Glomerular endothelial cell (primary cell): Measurements from ENCODE around the gene CCDC50. TPM values are rescaled to one million over a fixed set of nuclear protein-coding genes. Genes with fewer than 3 reads are reported as not detected.
A peak's percentile ranks its signal among the peaks of the same experiment; 100 is the strongest.

Source experiments
- DNase-seq: peaks from one replicate; pipeline ENCODE4 v3.0.0-alpha.2; 2011; ENCODE audit warnings: low read depth, low spot score; ENCODE audit errors: extremely low read depth
- total RNA-seq: library from RNA; depleted of rRNA; stranded (reverse); fragments of >200 nt; gene quantifications from 2 replicates; pipeline ENCODE4 v1.2.3, GENCODE V29; 2015

The CCDC50 gene
- total RNA-seq, 1 donor from 2014 or later: 144 TPM

GRCh38 chr3:191376516-191377141 lies 47.4 kb downstream of the CCDC50 start:
- DNase-seq: peak; percentile 74

- DNase-seq: no peak
These were observed 49.1 kb downstream of the CCDC50 start for GRCh38 chr3:191378142-191378812.

DNA sequence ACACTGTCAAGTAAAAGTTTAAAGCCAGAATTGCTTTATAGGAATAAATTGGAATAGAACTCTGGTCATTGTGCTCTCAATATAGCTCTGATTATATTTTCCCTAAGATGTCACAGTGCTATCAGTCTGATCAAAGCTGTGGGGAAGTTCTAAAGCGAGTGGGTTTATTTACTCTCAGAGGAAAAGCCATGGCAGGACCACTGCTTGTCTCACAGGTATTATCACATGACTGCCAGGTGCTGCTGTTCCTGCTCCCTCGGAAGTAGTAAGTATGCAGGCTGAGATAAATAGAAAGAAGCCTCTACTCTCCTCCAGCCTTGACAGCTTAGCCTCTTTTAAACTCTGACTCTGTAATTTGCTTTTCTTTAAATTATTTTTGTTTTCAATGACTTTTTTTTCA lies 50.3 kb downstream of the CCDC50 start:
- DNase-seq: no peak

- DNase-seq: no peak
These were observed 50.8 kb downstream of the CCDC50 start for GRCh38 chr3:191380001-191380400.

GRCh38 chr3:191381303-191381702 lies 52.1 kb downstream of the CCDC50 start:
- DNase-seq: no peak

DNA sequence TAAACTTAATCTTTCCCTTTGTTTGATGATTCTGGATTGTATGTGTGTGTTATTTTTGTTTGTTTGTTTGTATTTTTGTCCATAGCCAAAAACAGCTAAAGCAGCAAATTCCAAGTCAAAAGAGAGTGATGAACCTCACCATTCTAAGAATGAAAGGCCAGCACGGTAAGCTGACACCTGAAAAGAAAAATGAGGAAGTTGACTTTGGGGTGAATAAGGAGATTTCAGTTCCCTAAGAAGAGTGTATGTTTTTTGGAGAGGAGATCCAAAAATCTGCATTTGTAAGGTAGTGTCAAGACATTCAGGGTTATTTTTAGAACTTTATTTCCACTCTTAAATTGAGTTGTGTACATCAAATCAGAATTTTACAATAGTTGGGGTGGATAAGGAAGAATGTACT lies 53.5 kb downstream of the CCDC50 start:
- DNase-seq: no peak

DNA sequence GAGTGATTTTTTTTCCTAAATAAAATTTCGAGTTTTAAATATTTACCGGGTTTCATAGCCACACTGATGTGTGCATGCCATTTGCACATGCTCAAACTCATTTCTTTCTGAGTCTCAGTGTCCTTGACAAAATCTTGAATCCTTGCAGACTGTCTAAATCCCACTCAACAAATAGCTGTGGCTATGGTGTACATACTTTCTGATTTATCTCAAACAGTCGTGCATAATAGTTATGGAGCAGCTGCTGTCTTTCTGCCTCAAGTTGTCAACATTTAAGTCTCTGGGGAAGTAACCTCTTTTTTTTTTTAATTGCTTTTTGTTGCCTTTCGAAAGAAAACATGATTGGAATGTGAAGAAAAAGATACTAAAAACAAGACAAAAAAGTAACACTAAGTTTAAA lies 53.9 kb downstream of the CCDC50 start:
- DNase-seq: no peak

GRCh38 chr3:191385101-191385500 lies 55.9 kb downstream of the CCDC50 start:
- DNase-seq: no peak

GRCh38 chr3:191387441-191388077 lies 58.4 kb downstream of the CCDC50 start:
- no peak for DNase-seq

- DNase-seq: no peak
These were observed 59.6 kb downstream of the CCDC50 start for GRCh38 chr3:191388823-191389222.

DNA sequence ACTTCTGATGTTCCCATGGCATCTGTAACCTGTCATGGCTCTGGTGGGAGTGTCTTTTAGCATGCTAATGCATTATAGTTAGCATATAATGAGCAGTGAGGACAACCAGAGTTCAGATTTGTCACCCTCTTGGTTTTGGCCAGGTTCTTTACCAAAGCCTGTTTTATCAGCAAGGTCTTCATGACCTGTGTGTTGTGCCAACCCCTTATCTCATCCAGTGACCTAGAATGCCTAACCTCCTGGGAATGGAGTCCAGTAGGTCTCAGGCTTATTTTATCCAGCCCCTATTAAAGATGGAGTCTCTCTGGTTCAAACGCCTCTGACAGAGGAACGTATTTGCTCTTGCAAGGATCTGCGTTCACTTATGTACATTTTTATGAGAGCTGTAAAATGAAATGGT lies 61.4 kb downstream of the CCDC50 start:
- DNase-seq: no peak

- no peak for DNase-seq
These were observed 62.9 kb downstream of the CCDC50 start for GRCh38 chr3:191391861-191392808.

DNA sequence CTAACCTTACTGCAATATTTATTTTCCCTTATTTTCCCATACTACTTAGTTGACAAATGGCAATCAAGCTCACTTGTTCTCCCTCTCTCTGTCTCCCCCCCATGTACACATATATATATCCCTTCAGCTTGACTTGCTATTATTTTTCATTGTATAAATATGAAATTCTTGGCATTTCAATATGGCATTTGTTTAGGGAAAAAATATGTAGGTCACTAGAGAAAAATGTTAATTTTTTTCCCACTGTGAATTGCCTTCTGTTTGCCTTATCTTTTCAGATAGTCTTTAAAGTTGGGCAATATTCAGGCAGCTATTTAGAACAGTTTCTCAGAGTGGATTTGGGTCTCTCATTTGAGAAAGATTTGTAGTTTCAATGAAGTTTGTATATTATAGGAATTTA lies 64.0 kb downstream of the CCDC50 start:
- DNase-seq: no peak

- no peak for DNase-seq
These were observed 68.6 kb downstream of the CCDC50 start for GRCh38 chr3:191397771-191398170.

- no peak for DNase-seq
These were observed 69.4 kb downstream of the CCDC50 start for GRCh38 chr3:191398607-191399006.

DNA sequence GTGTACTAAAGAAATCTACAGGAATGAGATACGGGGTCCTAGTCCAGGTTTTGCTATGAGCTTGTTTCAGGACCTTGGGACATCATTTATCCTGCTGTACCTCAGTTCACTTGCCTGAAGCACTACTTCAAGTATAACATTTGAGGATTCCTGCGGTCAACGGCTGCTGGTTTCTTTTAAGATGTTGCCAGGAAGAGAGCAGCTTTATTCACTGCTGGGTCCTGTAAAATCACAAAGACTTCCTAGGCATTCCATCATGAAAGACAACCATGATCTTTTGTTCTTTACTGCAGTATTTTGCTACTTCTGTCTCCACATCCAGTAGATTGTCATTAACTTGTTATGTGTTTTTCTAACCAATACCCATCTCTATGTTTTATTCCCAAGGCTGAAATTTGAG lies 70.7 kb downstream of the CCDC50 start:
- no peak for DNase-seq

GRCh38 chr3:191401775-191402357 lies 72.7 kb downstream of the CCDC50 start:
- DNase-seq: no peak

DNA sequence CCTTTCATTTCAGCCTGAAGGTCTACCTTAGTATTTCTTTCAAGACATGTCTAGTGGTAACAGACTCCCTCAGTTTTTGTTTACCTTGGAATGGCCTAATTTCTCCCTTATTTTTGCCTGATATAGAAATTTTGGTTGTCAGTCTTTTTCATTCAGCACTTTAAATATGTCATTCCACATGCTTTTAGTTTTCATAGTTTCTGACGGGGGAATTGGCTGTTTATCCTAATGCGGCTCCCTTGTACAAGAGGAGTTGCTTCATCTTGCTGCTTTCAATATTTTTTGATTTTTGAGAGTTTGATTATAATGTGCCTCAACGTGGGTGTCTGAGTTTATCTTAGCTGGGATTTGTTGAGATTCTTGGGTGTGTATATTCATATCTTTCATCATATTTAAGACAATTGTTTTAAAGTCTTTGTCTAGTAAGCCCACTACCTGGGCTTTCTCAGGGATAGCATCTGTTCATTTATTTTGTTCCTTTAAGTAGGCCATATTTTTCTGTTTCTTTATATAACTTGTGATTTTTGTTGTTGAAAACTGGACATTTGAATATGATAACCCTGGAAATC lies 80.7 kb downstream of the CCDC50 start:
- DNase-seq: no peak

DNA sequence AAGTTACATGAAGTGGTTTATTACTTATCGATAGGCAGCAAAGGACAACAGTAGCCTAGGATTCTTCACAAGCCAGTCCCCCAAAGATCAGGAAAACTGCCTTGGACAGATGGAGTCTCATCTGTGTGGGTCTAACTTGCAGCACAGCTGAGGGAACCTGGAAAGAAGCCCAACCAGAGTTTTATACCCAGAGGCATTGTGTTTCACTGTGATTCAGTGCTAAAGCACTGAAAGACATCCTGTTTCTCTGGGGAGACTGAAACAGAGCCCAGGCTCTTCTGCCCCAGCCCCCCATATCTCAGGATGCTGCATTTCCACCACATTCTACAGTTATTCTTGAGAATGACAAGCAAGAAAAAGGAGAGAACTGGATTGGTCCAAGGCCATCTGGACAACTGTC lies 83.6 kb downstream of the CCDC50 start:
- DNase-seq: peak; percentile 85

DNA sequence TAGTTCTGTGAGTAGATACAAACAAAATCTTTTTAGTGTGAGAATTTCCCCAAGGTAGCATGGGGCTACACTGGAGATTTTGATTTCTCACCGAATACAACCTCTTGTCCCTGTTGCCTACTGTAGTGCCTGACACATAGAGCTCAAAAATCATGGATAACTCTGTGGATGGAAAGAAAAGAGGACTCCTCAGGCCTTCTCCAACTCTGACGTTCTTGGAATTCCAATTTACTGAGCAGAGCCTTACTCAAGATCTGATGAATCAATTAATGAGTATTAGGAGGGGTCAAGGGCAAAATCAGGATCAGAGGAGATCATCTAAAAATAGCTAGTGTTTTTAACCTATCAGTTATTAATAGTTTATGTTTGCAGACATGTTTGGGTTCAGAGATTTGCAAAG lies 85.1 kb downstream of the CCDC50 start:
- no peak for DNase-seq
